Small intestine (tissue), 7 donors: ENCODE measurements around the gene VDAC2. TPM values are rescaled to one million over a fixed set of nuclear protein-coding genes. Genes with fewer than 3 reads are reported as not detected.

Experiments
- DNase-seq, 2 donors: peaks; one replicate each; pipeline versions ENCODE4 v3.0.0 to v3.0.0-alpha.2; 2013
- FAIRE-seq: peaks from 2 replicates; lab custom pipeline; 2012; peaks lifted over from hg19 to GRCh38; lab: Jason Lieb, UNC
- H3K27ac ChIP-seq, 3 donors: one replicate each; pipeline ENCODE4 v1.5.1; 2013; ENCODE audit warnings: low read length in 2 of 3, mild to moderate bottlenecking in 2 of 3, control low read depth in 1 of 3, inconsistent platforms in 1 of 3, low read depth in 1 of 3, moderate library complexity in 1 of 3
- H3K27me3 ChIP-seq, 3 donors: one replicate each; pipeline ENCODE4 v1.6.1; 2013; ENCODE audit warnings: low read length in 3 of 3, inconsistent platforms in 1 of 3; ENCODE audit not compliant: control insufficient read depth in 3 of 3, insufficient read depth in 3 of 3
- H3K36me3 ChIP-seq, 3 donors: one replicate each; pipeline ENCODE4 v1.6.1; 2013; ENCODE audit warnings: low read length in 3 of 3, inconsistent platforms in 1 of 3, low read depth in 1 of 3, mild to moderate bottlenecking in 1 of 3, moderate library complexity in 1 of 3; ENCODE audit not compliant: control insufficient read depth in 3 of 3, insufficient read depth in 2 of 3
- H3K4me1 ChIP-seq, 3 donors: one replicate each; pipeline ENCODE4 v1.6.1; 2013; ENCODE audit warnings: low read length in 2 of 3, inconsistent platforms in 1 of 3, low read depth in 1 of 3, mild to moderate bottlenecking in 1 of 3, moderate library complexity in 1 of 3; ENCODE audit not compliant: control insufficient read depth in 3 of 3, insufficient read depth in 2 of 3
- H3K4me3 ChIP-seq, 3 donors: one replicate each; pipeline ENCODE4 v1.5.1; 2013; ENCODE audit warnings: low read length in 3 of 3, control low read depth in 1 of 3, inconsistent platforms in 1 of 3, low read depth in 1 of 3, mild to moderate bottlenecking in 1 of 3, moderate library complexity in 1 of 3
- H3K9me3 ChIP-seq, 2 donors: one replicate each; pipeline ENCODE4 v1.6.1; 2013; ENCODE audit warnings: low read depth in 1 of 2, low read length in 1 of 2; ENCODE audit not compliant: control insufficient read depth in 2 of 2, insufficient read depth in 1 of 2
- WGBS, 3 donors: extraction: QIAGEN DNeasy Blood & Tissue Kit; methylation state at CpG; one replicate each; pipeline ENCODE4 v1.1.7; 2013; 5-methylcytosine and 5-hydroxymethylcytosine counted together
- polyA plus RNA-seq, 4 donors: library from polyadenylated mRNA; stranded (reverse) in 3 of 4; unstranded in 1 of 4; fragments of 200-250 nt in 3 of 4; fragments of 120-200 nt in 1 of 4; gene quantifications; one replicate each; pipeline versions ENCODE4 v1.2.1 to v1.2.3, GENCODE V29; 2013
- donor health status: healthy with polysubstance abuse.
- donor health status: control.
- donor health status: control.
- donor health status: Bipolar disorder and iron deficiency.
- donor health status: healthy.

VDAC2 gene
- polyA plus RNA-seq, 4 donors = 169 to 313 (median 236) TPM

DNA sequence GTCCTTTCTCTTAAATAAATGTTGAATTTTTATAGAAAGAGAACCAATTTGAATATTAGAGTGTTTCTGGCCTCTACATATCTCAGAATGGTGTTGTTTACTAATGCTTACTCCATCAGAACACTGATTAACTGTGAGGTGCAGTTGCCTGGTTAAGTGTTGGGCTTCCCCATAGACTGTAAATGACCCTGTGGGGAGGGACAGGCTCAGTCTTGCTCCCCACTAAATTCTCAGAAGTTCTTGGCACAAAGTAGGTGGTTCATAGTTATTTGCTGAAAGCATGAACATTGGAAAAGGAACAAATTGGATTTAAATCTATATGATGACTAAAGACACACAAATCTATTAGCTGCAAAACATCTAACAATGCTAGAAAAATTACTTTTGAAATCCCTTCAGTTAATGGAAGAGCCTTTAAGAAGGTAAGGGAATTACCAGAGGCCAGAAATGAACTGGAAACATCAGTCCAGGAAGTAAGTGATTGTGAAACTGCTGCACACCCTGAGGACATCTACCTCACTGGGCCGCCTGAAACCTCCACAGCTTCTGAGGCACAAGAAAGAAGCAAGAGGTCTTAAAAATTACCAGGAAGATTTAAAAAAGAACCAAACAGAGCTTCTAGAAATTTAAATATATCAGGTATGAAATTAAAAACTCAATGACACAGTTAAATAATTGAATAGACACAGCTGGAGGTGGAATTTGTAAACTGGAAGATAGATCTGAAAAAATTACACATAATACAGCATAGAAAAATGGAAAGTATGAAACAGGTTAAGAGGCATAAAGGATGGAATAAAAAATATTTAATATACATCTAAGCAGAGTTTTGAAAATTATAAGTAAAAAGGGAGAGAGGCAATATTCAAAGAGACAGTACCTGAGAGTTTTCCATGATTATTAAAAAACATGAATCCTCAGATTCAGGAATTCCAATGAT, 43.0 kb downstream of the VDAC2 start:
- Histone ChIP-seq H3K4me3 (no peak overlapping the region), H3K36me3 (no peaks in the 10 kb centered on the region), H3K27me3 (no peaks in the 10 kb centered on the region), H3K9me3 (peaks cover 1 to 13% of the 10 kb centered on the region in 2 donors), H3K27ac (no peak overlapping the region), H3K4me1 (peaks cover 0 to 16% (median 5%) of the 10 kb centered on the region in 3 donors)
- 92 to 97% (median 96%) methylated on average over 1 of the region's 1 CpG for WGBS, 3 donors
- no peak for FAIRE-seq
- DNase-seq = no peak

DNA sequence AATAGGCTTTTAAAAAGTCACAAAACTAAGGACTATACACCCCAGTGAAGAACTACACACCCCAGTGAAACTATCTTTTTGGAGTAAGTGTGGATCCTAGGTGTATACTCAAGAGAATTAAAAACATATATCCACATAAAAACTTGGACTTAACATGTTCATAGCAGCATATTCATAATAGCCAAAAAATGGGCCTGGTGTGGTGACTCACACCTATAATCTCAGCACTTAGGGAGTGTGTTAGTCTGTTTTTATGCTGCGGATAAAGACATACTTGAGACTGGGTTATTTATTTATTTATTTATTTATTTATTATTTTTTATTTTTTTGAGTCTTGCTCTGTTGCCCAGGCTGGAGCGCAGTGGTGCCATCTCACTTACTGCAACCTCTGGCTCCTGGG, 44.1 kb downstream of the VDAC2 start:
- H3K4me3 ChIP-seq = no peak overlapping the region
- DNase-seq (no peak), FAIRE-seq (no peak)
- peaks cover 0 to 16% (median 5%) of the 10 kb centered on the region in 3 donors for H3K4me1 ChIP-seq
- H3K27me3 ChIP-seq = no peaks in the 10 kb centered on the region
- H3K27ac ChIP-seq = no peak overlapping the region
- WGBS, 3 donors = 97 to 98% (median 97%) methylated on average over 2 of the region's 2 CpGs
- H3K36me3 ChIP-seq = no peaks in the 10 kb centered on the region
- peaks cover 1 to 13% of the 10 kb centered on the region in 2 donors for H3K9me3 ChIP-seq

DNA sequence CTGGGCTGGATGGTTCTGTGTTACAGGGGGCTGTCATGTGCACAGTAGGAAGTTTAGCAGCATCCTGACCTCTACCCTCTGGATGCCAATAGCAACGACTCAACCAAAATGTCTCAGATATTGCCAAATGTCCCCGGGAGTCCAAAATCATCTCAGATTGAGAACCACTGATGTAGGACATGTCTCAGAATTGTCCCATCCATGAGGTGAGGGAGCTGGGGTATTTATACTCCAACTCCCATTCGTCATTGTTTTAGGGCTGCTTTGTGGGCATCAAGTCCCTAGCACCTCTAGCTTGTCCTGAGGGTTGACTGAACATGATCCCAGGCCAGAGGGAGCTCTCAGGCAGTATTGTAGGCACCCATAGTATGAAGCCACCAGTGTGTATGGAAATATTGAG, 50.4 kb downstream of the VDAC2 start:
- Histone ChIP-seq H3K4me3 (no peak overlapping the region), H3K4me1 (peaks cover 0 to 30% (median 0%) of the 10 kb centered on the region in 3 donors), H3K36me3 (no peaks in the 10 kb centered on the region), H3K27ac (no peak overlapping the region), H3K9me3 (peaks cover 0 to 8% of the 10 kb centered on the region in 2 donors), H3K27me3 (no peaks in the 10 kb centered on the region)
- FAIRE-seq (no peak), DNase-seq (no peak)
- 59 to 67% (median 61%) methylated on average over 3 of the region's 3 CpGs for WGBS, 3 donors

DNA sequence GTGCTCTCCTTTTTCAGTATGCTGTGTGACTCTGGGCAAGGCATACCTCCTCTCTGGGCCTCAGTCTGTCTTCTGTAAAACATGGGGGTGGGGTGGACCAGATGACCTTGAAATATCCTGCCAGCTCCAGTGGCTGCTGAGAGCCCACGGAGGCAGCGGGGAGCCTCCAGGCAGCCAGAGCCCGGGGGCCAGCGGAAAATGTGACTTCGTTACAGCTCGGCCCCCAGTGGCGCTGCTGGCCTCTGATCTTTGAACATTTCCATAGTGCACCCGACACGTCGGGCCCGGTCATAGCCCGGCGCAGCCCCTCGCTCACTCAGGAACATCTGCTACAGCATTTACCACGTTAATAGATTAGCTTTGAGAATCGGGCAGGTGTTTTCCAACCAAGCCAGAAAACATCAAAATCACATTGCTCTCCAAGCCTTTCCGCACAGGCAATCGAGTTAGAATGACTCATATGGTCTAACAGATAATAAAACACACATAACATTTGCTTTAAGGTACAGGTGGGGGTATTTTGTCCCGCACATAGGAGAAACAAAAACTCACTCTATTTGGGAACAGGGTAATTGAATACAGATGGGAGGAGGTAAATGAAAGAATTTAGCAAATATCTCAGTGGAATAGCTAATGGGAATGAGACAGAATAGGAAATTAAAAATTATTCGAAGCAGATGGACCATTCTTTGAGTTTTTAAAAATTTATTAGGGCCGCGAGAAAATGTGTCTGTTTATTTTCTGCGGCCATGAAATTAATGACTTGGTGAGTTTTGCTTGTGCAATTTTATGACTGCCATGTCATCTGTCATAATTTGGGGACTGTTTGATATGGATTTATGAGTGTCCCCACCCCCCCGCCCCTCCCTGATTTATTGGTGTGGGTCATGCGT, 51.5 kb downstream of the VDAC2 start:
- Histone ChIP-seq H3K4me1 (peaks cover 0 to 30% (median 0%) of the 10 kb centered on the region in 3 donors), H3K36me3 (no peaks in the 10 kb centered on the region), H3K27me3 (no peaks in the 10 kb centered on the region), H3K4me3 (no peak overlapping the region), H3K9me3 (peaks cover 0 to 8% of the 10 kb centered on the region in 2 donors), H3K27ac (peak overlapping the region in 2 of 3 donors; percentile 57 to 70)
- WGBS, 3 donors = 20 to 65% (median 38%) methylated on average over 25 of the region's 25 CpGs
- DNase-seq (peak; percentile 46 to 82), FAIRE-seq (no peak)

DNA sequence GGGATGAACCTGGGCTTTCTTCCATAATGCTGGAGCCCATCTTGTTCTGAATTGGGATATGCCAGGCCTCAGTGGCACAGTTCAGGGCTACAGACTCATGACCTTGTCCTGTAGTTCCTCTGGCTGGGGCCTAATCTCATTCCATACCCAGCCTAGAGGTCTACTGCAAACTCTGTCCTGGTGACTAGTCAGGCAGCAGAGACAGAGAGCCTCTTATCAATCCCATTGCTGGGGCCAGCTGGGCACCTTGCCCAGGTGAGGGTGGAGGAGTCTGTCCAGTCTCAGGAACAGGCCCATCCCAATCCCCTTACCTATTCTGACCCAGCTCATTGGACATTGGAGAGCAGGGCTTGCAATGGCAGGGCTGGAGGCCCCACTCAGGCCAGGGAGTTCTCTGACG, 53.2 kb downstream of the VDAC2 start:
- H3K9me3 ChIP-seq = peaks cover 0 to 8% of the 10 kb centered on the region in 2 donors
- 85 to 94% (median 93%) methylated on average over 1 of the region's 1 CpG for WGBS, 3 donors
- H3K36me3 ChIP-seq = no peaks in the 10 kb centered on the region
- peak in 1 of 2 donors; percentile 75 for DNase-seq
- H3K27me3 ChIP-seq = no peaks in the 10 kb centered on the region
- H3K4me1 ChIP-seq = peaks cover 0 to 30% (median 0%) of the 10 kb centered on the region in 3 donors
- H3K4me3 ChIP-seq = no peak overlapping the region
- H3K27ac ChIP-seq = no peak overlapping the region
- no peak for FAIRE-seq

DNA sequence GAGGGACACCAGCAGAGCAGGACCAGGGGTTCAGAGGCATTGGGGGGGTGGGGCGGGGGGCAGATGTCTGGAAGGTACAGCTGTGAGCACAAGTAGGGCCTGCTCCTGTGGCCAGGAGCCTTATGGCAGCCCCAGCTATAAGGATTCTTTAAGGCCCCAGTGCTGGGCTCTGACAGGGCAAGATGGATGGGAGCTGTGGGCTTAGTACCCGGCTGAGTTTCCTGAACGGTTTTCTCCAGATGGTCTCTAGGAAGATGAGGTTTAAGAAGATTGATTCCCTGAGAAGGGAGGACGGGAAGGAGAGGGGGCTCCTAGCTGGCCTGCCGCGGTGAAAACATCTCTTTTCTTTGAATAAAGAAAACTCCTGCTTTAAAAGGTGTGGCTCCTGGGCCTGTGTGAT, 55.3 kb downstream of the VDAC2 start:
- no peak overlapping the region for H3K4me3 ChIP-seq
- H3K36me3 ChIP-seq = no peaks in the 10 kb centered on the region
- 69 to 87% (median 78%) methylated on average over 6 of the region's 6 CpGs for WGBS, 3 donors
- DNase-seq (no peak), FAIRE-seq (no peak)
- H3K27ac ChIP-seq = no peak overlapping the region
- peaks cover 0 to 24% (median 0%) of the 10 kb centered on the region in 3 donors for H3K4me1 ChIP-seq
- H3K9me3 ChIP-seq = peaks cover 0 to 8% of the 10 kb centered on the region in 2 donors
- no peaks in the 10 kb centered on the region for H3K27me3 ChIP-seq

DNA sequence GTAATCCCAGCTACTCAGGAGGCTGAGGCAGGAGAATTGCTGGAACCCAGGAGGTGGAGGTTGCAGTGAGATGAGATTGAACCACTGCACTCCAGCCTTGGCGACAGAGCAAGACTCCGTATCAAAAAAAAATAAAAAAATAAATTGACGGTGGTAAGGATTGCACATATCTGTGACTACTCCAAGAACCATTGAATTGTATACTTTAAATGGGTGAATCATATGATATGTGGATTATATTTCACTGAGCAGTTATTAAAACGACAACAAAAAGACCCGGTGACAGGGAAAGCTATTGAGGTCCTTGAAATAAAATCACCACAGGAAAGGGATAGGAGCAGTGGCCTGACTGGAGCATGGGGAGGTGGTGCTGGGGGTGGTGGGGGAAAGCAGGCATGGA, 56.3 kb downstream of the VDAC2 start:
- 83 to 89% (median 88%) methylated on average over 5 of the region's 5 CpGs for WGBS, 3 donors
- H3K9me3 ChIP-seq = peaks cover 0 to 2% of the 10 kb centered on the region in 2 donors
- H3K4me1 ChIP-seq = peaks cover 0 to 17% (median 0%) of the 10 kb centered on the region in 3 donors
- no peaks in the 10 kb centered on the region for H3K36me3 ChIP-seq
- FAIRE-seq = no peak
- no peak overlapping the region for H3K27ac ChIP-seq
- DNase-seq = no peak
- H3K27me3 ChIP-seq = no peaks in the 10 kb centered on the region
- H3K4me3 ChIP-seq = no peak overlapping the region

DNA sequence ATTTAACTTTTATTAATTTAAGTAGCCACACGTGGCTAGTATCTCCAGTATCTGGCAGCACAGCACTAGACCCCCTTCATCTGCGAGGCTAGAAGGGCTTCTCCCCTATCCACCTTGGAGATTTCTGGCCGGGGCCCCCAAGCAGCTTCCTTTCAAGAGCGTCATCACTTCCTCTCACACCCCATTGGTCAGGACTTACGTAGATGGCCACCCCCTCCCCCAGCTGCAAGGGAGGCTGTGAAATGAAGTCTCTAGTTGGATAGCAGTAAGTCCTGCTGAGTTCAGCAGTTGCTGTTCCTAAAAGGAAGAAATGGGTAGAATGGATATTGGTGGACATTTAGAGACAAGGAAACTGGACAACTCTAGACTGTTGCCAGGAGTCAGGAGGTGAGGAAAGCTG, 59.0 kb downstream of the VDAC2 start:
- no peaks in the 10 kb centered on the region for H3K4me1 ChIP-seq
- no peak overlapping the region for H3K27ac ChIP-seq
- DNase-seq = no peak
- no peaks in the 10 kb centered on the region for H3K36me3 ChIP-seq
- no peak overlapping the region for H3K4me3 ChIP-seq
- WGBS, 3 donors = 88 to 90% (median 89%) methylated on average over 5 of the region's 5 CpGs
- H3K9me3 ChIP-seq = peaks cover 0 to 2% of the 10 kb centered on the region in 2 donors
- H3K27me3 ChIP-seq = no peaks in the 10 kb centered on the region
- no peak for FAIRE-seq
